HepG2 (cell line): ENCODE results near the gene TBC1D1. TPM values are rescaled to one million over a fixed set of nuclear protein-coding genes. Genes with fewer than 3 reads are reported as not detected.

Experiments used
- CSRNP1 ChIP-seq: sonication (generic); formaldehyde crosslinking; IDR thresholded peaks from 2 replicates; pipeline ENCODE4 v1.8.1; 2023; ENCODE audit warnings: mild to moderate bottlenecking, missing genetic modification reagents
- EHMT2 ChIP-seq: fragments of 200-600 bp; sonication (generic); IDR thresholded peaks from 2 replicates; pipeline ENCODE4 v1.7.0; 2017; ENCODE audit warnings: antibody characterized with exemption, low read depth, low read length, borderline replicate concordance
- KAT8 ChIP-seq: IDR thresholded peaks from 2 replicates; pipeline ENCODE4 v1.6.1; 2016; ENCODE audit warnings: missing genetic modification reagents, missing compliant biosample characterization
- MAX ChIP-seq: IDR thresholded peaks from 2 replicates; pipeline ENCODE4 v1.6.1; 2012; ENCODE audit warnings: inconsistent platforms
- MYPOP ChIP-seq: sonication (generic); formaldehyde crosslinking; IDR thresholded peaks from 2 replicates; pipeline ENCODE4 v1.8.1; 2023; ENCODE audit warnings: mild to moderate bottlenecking, moderate library complexity, missing genetic modification reagents
- PHF8 ChIP-seq: sonication (generic); formaldehyde crosslinking; IDR thresholded peaks from 2 replicates; pipeline ENCODE4 v1.5.0; 2020; ENCODE audit warnings: missing genetic modification reagents
- ZBTB40 ChIP-seq, 2 experiments: fragments of 450-650 bp in 1 of 2; sonication (generic) in 1 of 2; formaldehyde crosslinking in 1 of 2; IDR thresholded peaks; 2 replicates each; pipeline versions ENCODE4 v1.6.1 to v1.8.0; 2016 to 2022; ENCODE audit warnings: antibody characterized with exemption in 1 of 2, mild to moderate bottlenecking in 1 of 2, missing genetic modification reagents in 1 of 2
- ZNF282 ChIP-seq: fragments of 450-650 bp; IDR thresholded peaks from 2 replicates; pipeline ENCODE4 v1.6.1; 2018; ENCODE audit not compliant: partially characterized antibody
- ZNF382 ChIP-seq: sonication (generic); formaldehyde crosslinking; IDR thresholded peaks from 2 replicates; pipeline ENCODE4 v1.5.0; 2020; ENCODE audit warnings: missing genetic modification reagents, mild to moderate bottlenecking, borderline replicate concordance
- ZNF724P ChIP-seq: sonication (generic); formaldehyde crosslinking; IDR thresholded peaks from 2 replicates; pipeline ENCODE4 v1.8.0; 2022; ENCODE audit warnings: missing genetic modification reagents, borderline replicate concordance
- ZNF772 ChIP-seq: sonication (generic); formaldehyde crosslinking; IDR thresholded peaks from 2 replicates; pipeline ENCODE4 v1.5.0; 2020; ENCODE audit warnings: mild to moderate bottlenecking, missing genetic modification reagents
- ZSCAN21 ChIP-seq: sonication (generic); formaldehyde crosslinking; IDR thresholded peaks from 2 replicates; pipeline ENCODE4 v1.8.0; 2022; ENCODE audit warnings: mild to moderate bottlenecking, missing genetic modification reagents, moderate library complexity, borderline replicate concordance
- polyA plus RNA-seq, 8 experiments: library from polyadenylated mRNA; depleted of rRNA in 3 of 8; stranded (reverse) in 7 of 8; unstranded in 1 of 8; fragments of >200 nt; fragmentation: Illumina TruSeq in 4 of 8; extraction: Trizol in 4 of 8; gene quantifications; 2 replicates each; pipeline versions ENCODE4 v1.2.1 to v1.2.3, GENCODE V29; 2011 to 2016; ENCODE audit warnings: low read depth in 4 of 8, missing spikeins in 1 of 8, mixed read lengths in 1 of 8; ENCODE audit not compliant: insufficient read depth in 1 of 8
- total RNA-seq, 5 experiments: library from RNA; depleted of rRNA; stranded (reverse); fragments of >200 nt; fragmentation: Illumina TruSeq; extraction: Trizol; gene quantifications; 2 replicates each; pipeline ENCODE4 v1.2.3, GENCODE V29; 2016; ENCODE audit warnings: low read depth in 1 of 5

Gene TBC1D1
- total and polyA plus RNA-seq, 2 of the 13 experiments (the other 11 are each of a cell fraction or from before 2014, with no cell fraction given), result 37.3 to 62.8 TPM

GRCh38 chr4:38160487-38161207 is 269.8 kb downstream of the TBC1D1 start (continued):
- TF ChIP-seq MYPOP (CRISPR knock-in tag) (no peak), ZNF772 (CRISPR knock-in tag) (0 out of 2 replicates have a peak, but pooled peaks have one; percentile 49), ZNF382 (CRISPR knock-in tag) (no peak), ZSCAN21 (no peak), PHF8 (no peak), ZNF282 (no peak), EHMT2 (no peak; the same call in 1 of the 2 replicates), CSRNP1 (peak; percentile 65), ZNF724P (CRISPR knock-in tag) (no peak), MAX (no peak; the same call in 1 of the 2 replicates), ZBTB40 (IDR thresholded peaks at IDR 0.05) (no peak), ZBTB40 (CRISPR knock-in tag; IDR thresholded peaks at IDR 0.05) (peak; percentile 45; the same call in 1 of the 2 replicates), KAT8 (CRISPR knock-in tag) (no peak)
